Smooth muscle cell of the brain vasculature (primary cell): ENCODE results near the gene SMIM20.

Experiments
- DNase-seq: peaks from one replicate; pipeline ENCODE4 v3.0.0-alpha.2; 2012; ENCODE audit warnings: low read depth, low spot score

Gene SMIM20

DNA sequence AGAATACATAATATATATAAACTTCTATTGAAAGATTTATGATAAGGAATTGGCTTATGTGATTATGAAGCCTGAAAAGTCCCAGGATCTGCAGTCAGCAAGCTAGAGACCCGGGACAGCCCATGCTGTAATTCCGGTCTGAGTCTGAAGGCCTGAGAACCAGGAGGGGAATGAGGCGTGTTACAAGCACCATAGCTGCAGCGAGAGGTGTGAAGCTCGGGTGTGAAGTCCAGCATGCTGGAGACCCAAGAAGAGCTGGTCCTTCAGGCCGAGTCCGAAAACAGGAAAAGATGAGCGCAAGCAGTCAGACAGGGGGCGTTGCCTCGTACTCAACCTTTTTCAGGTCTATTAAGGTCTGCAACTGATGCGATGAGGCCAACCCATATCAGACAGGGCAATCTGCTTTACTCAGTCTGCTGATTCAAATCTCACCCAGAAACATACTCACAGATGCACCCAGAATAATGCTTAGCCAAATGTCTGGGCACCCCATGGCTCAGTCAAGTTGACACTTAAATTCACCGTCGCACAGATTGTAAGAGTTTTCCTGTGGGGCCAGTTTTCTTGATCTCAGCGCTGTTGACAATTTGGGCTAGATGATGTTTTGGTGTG, 40.4 kb downstream of the SMIM20 start:
- no peak for DNase-seq

DNA sequence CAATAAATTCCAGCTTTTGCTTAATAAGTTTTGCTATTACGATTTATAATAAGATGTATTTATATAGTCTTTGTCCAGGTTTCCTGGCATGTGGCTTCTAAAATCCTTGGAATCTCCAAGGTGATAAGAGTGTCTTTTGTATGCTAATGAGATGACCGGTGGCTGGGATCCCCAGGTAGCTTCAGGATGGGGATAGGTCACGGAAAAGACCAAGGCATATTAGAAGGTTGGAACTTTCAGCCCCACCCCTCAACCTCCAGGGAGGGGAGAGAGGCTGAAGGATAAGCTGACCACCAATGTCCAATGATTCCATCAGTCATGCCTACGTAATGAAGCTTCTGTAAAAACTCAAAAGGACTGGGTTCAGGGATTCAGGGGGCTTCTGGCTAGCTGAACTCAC, 41.7 kb downstream of the SMIM20 start:
- no peak for DNase-seq

- no peak for DNase-seq
These were observed 42.2 kb downstream of the SMIM20 start for GRCh38 chr4:25956260-25956659.

- DNase-seq, result no peak
These were observed 44.1 kb downstream of the SMIM20 start for GRCh38 chr4:25958110-25958509.

DNA sequence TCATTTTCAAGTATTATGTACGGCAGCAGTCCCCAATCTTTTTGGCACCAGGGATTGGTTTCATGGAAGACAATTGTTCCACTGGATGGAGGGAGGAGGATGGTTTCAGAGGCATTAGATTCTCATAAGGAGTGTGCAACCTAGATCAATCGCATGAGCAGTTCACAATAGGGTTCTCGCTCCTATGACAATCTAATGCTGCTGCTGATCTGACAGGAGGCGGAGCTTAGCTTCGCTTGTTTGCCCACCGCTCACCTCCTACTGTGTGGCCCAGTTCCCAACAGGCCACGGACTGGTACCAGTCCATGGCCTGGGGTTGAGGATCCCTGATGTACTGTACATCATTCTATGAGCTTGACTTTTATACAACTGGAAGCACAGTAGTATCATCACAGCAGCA, 48.4 kb downstream of the SMIM20 start:
- DNase-seq, result no peak

GRCh38 chr4:25965629-25966028, 51.6 kb downstream of the SMIM20 start:
- no peak for DNase-seq

GRCh38 chr4:25966171-25966570, 52.2 kb downstream of the SMIM20 start:
- no peak for DNase-seq

DNA sequence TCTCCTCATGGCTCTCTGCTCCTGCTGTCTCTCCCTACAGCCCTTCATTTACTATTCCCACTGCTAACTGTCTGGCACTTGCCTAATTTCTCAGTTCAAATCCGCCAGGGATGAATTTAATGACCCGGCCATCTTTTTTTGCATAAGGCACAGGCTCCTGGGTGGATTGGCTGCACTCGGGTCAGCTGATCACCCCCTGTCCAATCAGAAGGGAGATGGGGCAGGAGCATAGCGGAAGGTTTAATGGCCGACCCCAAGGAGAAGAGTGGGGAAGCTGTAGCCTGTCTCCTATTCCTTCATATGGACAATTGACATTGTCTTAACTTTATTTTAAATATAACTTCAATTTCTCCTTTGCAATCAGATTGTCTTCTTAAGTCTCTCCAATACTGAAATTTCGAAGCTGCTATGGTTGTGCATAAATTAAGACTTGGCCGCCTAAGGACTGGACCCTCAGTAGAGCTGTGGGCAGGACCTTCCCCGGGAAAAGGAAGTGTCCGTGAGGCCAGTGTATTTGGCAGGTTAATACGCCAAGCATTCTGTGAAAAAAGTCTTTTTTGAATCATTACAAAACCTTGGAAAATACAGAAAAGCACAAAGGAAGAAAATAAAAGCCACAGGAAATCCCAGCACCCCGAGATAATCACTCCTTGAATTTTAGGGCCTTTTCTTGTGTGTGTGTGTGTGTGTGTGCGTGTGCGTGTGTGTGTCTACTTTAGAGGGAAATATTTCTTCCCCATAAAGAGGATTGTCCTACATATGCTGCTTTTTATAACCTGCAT, 55.5 kb downstream of the SMIM20 start:
- no peak for DNase-seq

DNA sequence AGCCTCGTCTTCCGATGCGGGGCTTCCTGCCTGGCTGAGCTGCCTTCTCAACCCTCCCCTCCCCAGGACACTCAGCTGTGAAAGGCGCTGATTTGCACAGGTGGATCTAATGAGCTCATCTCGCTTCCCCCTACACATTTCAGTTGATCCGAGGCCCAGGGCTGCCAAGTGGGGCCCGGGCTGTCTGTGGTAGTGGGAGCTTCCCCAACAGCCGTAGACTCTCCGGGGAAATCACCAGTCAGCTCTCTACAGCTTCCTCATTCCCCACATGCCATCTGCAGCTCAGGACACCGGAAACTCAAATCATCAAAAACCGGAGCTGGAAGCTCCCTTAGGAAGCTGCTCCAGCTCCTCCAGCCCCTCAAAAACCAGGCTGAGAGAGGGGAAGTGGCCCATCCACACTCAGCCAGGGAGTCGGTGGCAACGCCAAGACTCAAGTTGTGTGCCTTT, 56.2 kb downstream of the SMIM20 start:
- no peak for DNase-seq

- DNase-seq, result no peak
These were observed 56.8 kb downstream of the SMIM20 start for GRCh38 chr4:25970691-25971432.

GRCh38 chr4:25972366-25972765, 58.3 kb downstream of the SMIM20 start:
- DNase-seq, result no peak

DNA sequence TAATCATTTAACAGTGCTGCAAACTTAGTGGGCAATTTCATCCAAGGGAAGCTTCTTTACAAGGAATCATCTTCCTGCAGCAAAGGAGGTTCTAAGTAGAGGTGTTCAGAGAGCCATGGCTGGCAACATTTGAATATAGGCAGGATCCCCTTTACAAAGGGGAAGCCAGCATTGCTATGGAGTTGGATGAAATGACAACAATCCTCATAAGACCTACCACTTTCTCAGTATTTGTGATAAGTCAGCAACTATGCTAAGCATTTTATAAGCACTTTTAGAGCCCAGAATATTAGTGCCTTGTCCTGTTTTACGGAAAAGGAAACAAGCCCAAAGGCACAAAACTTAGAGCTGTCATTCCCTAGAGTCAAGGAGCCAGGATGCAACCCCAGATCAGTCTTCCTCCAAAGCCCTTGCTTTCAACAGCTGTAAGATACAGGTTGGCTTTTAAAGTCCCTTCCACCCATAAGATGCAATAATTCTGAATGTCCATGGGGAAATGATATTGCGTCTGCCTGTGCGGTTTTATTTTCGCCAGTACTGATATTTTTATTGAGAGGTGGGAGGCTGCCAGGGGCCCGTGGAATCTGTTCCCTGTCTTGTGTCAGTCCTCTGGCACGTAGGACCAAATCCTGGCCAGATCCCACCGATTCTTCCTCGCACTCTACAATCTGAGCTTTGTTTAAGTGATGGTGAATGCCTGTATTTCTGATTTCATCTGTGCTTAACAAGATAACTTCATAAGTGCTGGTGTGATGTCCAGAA, 59.1 kb downstream of the SMIM20 start:
- DNase-seq, result no peak

DNA sequence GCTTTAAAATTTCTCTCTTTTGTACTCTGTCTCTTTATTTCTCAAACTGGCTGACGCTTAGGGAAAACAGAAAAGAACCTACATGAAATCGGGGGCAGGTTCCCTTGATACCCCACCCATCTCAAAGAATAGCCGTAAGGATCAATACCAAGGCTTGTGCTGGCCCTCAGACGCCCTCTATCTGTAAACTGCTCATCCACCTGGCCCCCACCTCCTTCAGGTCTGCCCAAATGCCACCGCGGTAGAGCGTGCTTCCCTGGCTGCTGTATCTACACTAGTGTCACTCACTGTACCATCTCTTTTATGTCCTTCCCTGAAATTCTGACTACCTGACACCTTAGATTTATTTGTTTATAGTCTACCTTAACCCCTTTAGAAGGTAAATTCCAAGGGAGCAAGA, 62.8 kb downstream of the SMIM20 start:
- no peak for DNase-seq

GRCh38 chr4:25977397-25978170, 63.6 kb downstream of the SMIM20 start:
- DNase-seq, result no peak

DNA sequence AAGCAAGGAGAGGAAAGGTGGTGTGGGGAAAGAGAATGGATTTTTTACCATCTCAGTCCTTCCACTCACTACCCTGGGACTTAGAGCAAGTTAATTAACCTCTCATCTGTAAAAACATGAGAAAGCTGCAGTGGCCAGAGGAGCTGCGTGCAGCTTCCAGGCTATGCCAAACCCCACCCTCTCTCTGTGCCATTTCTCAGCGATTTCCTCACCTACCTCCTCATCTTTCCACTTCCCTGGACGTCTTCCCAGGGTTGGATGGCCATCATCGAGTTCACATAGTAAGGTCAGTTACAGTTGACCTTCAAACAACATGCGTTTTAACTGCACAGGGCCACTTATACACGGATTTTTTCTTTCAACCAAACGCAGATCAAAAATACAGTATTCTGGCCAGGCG, 64.3 kb downstream of the SMIM20 start:
- DNase-seq, result no peak
